NOMO-1 treated with DMSO at 0.1 percent for 48 hours (cell line): ENCODE data around the gene ZSWIM3.
A peak's percentile ranks its signal among the peaks of the same experiment; 100 is the strongest.
"Not testable (repeated sequence)": the region's sequence is repeated elsewhere in the genome, so short reads cannot be mapped to it uniquely, and the experiment has no call there.

Source experiments
- DNase-seq: peaks from one replicate; lab custom pipeline; 2025; ENCODE audit not compliant: unreplicated experiment; lab: John Stamatoyannopoulos, UW

ZSWIM3 gene

GRCh38 chr20:45890077-45890984, 32.9 kb downstream of the ZSWIM3 start:
- peak; percentile 46 for DNase-seq

DNA sequence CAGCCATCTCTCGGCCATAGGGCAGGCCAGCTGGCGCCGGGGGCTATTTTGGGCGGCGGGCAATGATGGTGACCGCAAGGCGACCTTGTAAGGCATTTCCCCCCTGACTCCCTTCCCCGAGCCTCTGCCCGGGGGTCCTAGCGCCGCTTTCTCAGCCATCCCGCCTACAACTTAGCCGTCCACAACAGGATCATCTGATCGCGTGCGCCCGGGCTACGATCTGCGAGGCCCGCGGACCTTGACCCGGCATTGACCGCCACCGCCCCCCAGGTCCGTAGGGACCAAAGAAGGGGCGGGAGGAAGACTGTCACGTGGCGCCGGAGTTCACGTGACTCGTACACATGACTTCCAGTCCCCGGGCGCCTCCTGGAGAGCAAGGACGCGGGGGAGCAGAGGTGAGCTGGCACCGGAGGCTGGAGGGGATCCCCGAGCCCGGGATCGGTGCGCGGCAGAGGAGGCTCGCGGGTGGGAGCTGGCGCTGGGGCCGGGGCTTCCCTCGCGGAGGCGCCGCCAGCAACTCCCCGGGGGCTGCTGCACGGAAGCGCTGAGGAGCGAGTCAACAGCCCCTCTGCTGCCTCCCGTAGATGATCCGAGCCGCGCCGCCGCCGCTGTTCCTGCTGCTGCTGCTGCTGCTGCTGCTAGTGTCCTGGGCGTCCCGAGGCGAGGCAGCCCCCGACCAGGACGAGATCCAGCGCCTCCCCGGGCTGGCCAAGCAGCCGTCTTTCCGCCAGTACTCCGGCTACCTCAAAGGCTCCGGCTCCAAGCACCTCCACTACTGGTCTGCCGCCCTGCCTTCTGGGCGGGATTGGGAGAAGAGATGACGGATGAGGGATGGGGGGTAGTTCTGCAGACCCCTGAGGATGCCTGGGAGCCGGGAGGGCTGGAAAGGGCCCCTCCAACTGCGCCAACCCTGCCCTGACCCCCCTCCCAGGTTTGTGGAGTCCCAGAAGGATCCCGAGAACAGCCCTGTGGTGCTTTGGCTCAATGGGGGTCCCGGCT, 33.9 kb downstream of the ZSWIM3 start, which contains the start of the genes CTSA and NEURL2:
CTSA (plus strand) TSS at position 351 of the 999 bp plus-strand sequence; CDS start at position 585, 234 bp downstream.
NEURL2 (minus strand) TSS at position 224 of the 999 bp plus-strand sequence; CDS start at position 7, 217 bp downstream.
- peak; percentile 77 for DNase-seq

- DNase-seq = peak; percentile 66
Measured at GRCh38 chr20:45892049-45892825, 34.8 kb downstream of the ZSWIM3 start.

GRCh38 chr20:45892828-45893500, 35.5 kb downstream of the ZSWIM3 start:
- DNase-seq = no peak

DNA sequence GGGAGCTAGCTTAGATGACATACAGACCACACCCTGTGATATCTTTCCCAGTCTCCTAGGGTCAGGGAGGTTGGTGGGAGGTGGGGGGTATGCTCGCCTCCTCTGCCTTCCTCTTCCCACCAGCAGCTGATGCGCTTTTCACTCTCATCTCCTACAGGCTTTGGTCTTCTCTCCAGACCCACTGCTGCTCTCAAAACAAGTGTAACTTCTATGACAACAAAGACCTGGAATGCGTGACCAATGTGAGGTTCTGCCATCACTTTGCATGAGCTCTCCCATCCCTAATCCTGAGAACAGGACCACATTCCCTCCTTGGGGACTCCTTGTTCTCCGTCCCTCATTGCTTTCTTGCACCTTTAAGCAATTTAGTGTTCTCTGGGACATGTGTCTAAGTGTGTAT, 36.4 kb downstream of the ZSWIM3 start:
- no peak for DNase-seq

DNA sequence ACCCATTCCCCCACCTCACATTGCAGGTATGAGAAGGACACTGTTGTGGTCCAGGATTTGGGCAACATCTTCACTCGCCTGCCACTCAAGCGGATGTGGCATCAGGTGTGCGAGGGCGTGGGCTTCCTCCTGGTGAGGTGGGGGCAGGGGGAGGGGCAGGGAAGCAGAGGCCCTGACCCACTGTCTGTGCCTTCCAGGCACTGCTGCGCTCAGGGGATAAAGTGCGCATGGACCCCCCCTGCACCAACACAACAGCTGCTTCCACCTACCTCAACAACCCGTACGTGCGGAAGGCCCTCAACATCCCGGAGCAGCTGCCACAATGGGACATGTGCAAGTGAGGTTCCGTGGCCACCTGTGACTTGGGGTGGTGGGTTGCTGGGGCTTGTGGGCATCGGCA, 37.4 kb downstream of the ZSWIM3 start:
- DNase-seq = no peak

- DNase-seq = no peak
Measured at GRCh38 chr20:45896641-45897161, 39.3 kb downstream of the ZSWIM3 start.

DNA sequence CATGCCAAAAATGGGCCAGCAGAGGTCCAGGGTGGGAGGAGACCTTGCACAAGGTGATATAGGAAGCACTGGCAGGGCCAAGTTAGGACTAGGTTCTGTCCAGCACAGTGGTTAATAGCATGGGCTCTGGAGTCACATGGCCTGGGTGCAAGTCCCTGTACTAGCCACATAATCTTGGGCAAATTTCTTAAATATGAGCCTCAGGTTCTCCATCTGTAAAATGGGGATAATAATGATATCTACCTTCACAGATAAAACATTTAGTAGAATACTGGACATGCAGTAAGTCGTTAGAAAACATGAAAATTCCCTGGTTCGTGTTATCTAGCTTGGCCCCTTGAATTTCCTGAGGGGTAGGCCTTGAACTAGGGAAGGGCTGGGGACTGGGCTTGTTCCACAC, 39.9 kb downstream of the ZSWIM3 start:
- DNase-seq = no peak

- DNase-seq = no peak
Measured at GRCh38 chr20:45897692-45898091, 40.3 kb downstream of the ZSWIM3 start.

GRCh38 chr20:45898285-45898684, 40.9 kb downstream of the ZSWIM3 start:
- no peak for DNase-seq

DNA sequence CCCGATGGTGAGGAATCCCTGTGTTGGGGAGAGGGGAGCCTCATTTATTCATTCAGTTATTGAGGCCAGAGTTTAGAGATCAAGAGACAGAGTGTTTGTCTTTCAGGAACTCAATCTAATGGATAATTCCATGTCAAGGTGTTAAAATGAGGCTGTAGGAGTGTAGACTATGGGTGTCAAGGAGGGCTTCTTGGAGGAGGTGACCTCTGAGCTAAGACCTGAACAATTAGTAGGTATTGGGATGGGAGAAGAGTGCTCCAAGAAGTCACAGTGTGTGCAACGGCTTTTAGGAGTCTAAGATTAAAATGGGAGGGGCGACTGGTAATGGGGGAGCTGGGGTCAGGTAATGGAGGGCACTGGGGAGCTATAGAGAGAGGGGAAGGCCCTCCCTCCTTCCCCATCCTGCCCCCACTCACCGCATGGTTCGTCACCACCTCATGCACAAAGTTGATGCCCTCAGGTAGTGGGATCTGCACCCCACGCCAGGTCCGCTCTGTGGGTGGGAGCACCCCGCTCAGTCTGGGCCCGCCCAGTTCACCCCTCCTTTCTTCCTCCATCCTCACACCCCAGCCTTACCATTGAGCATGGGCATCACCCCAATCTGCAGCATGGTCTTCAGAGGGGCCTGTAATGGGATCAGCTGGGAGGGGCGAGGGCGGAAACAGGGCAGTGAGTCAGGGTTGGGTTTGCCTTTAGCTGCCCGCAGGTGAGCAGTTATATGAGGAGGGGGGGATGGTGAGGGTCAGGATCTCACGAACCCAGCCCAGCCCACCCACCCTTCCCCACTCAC, 41.8 kb downstream of the ZSWIM3 start:
- no peak for DNase-seq

GRCh38 chr20:45901332-45901731, 43.9 kb downstream of the ZSWIM3 start:
- not testable (repeated sequence) for DNase-seq

- no peak for DNase-seq
Measured at GRCh38 chr20:45902199-45902701, 44.8 kb downstream of the ZSWIM3 start.

- no peak for DNase-seq
Measured at GRCh38 chr20:45904583-45905504, 47.4 kb downstream of the ZSWIM3 start.

DNA sequence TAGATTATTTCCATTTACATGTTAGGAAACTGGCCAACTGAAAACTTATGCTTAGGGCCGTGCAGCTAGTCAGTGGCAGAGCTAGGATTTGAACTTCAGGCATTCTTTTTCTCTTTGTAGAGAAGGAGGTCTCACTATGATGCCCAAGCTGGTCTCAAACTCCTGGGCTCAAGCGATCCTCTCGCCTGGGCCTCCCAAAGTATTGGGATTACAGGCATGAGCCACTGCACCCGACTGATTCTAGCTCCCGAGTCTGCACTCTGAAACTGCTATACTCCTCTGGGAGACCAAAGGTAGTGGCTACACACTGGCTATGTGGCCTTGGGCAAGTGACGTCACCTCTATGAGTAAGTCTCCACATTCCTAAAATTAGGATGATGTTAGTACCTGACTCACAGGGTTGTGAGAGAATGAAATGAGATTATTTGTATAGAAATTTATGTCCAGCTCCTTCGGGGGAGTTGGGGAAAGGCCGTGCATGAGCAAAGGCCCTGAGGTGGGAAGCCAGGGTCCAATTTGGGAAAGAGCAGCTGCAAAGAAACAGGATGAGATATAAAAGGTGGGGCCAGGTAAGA, 48.2 kb downstream of the ZSWIM3 start:
- DNase-seq = no peak

GRCh38 chr20:45907219-45907948, 50.0 kb downstream of the ZSWIM3 start:
- DNase-seq = no peak

DNA sequence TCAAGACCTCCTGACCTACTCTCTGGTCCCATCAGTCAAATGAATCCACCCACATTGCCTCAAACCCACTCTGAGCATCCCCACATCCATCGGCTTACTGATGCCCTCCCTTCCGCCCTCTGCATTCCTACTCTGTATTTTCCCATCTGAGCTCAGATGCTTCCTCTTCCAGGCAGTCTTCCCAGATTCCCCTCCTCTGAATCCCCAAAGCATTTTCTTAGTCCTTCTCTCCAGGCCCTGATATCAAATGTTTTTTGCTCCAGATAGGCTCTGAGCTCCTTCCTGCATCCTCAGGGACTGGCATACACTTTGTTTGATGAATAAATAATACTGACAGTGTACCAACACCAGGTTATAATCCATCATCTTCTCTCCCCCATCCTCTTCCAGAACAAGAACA, 50.7 kb downstream of the ZSWIM3 start:
- no peak for DNase-seq
